HG03108 (cell line): ENCODE data around the gene ELF4.

Source experiments
- ATAC-seq: cut with Tn5 transposase; IDR thresholded peaks from one replicate; pipeline ENCODE4 v1.9.1; 2021; ENCODE audit warnings: moderate library complexity; ENCODE audit not compliant: unreplicated experiment

Gene ELF4

DNA sequence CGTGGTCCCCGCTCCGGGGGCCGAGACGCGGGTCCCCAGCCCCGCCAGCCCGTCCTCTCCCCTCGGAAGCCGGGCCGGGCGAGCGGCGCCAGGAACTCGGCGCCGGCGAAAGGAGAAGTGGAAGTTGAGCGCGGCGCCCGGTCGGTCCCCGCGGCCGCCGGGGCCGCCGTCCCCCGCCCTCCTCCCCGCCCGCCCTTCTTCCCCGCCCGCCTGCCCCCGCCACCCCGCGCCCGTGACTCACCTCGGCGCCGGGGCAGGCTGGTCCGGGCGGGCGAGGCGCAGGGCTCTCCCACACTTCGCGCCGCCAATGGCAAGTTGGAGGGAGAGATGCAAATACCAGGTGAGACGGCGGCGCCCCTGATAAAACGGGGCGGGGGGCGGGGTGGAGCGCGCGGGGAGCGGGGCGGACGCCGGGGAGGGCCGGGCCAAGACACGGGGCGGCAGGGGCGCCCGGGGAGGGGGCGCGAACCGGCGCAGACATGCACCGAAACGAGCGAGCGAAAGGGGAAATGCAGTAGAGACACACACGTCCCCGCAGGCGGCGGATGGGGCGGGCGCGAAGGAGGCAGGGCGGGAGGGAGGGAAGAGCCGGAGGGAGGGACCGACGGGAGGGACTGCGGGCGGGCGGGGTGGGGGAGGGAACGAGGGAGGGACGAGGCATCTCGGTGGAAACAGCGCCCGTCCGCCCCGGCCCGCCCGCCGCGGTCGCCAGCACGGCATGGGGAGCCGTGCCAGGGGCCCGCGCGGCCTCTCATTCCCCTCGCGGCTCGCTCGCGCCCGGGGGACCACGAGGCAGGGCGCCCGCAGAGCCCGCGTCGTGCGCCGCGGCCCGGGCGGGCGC lies at the start of gene ELF4:
Gene ELF4 (minus strand): TSS at position 119 of the 841 bp plus-strand sequence. CDS start 29,167 bp downstream, outside the sequence.
- peak; percentile 31 for ATAC-seq

DNA sequence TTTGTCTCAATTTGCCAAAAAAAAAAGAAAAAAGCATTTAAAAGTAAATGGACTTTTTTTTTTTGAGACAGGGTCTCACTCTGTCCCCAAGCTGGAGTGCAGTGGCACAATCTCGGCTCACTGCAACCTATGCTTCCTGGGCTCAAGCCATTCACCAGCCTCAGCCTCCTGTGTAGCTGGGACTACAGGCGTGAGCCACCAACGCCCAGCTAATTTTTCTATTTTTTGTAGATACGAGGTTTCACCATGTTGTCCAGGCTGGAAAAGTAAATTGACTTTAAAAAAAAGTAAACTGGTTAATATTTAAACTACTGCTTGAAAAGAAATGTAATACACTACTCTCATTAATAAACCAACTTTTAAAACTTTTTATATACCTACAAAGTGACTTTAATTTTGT lies 49.5 kb upstream of the ELF4 start:
- no peak for ATAC-seq

DNA sequence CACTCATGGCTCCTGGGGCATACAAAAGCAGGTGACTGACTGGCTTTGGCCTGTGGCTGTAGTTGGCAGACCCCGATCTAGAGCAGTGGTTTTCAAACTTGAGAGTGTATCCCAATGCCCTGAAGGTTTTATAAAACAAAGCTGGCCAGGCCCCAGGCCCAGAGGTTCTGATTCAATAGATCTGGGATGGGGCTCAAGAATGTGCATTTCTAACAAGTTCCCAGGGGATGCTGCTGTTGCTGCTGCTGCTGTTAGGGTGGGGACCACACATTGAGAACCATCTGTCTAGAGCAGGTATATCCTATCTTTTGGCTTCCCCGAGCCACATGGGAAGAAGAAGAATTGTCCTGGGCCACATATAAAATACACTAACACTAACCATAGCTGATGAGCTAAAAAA lies 48.0 kb upstream of the ELF4 start:
- ATAC-seq = no peak

- no peak for ATAC-seq
Measured at GRCh38 chrX:130155564-130155963, 45.3 kb upstream of the ELF4 start.

DNA sequence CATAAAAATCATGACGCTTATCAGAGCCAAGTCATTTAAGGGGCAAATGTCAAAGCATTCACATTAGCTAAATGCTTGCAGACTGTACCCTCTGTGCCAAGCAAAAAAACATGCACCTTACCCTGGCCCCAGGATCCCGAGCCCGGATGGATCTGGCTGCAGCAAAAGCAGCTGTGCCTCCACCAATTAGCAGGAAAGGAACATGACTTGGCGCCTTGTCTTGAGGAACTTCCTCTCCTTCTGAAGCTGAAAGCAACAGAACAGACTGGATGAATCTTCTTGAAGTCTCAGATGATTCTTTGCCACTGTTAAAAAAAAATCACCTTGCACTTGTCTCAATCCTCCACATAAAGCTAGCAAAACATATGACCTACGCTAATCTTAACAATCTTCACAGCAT lies 37.3 kb upstream of the ELF4 start:
- no peak for ATAC-seq

- ATAC-seq = no peak
Measured at GRCh38 chrX:130145123-130145522, 34.8 kb upstream of the ELF4 start.

- no peak for ATAC-seq
Measured at GRCh38 chrX:130144509-130144908, 34.2 kb upstream of the ELF4 start.

DNA sequence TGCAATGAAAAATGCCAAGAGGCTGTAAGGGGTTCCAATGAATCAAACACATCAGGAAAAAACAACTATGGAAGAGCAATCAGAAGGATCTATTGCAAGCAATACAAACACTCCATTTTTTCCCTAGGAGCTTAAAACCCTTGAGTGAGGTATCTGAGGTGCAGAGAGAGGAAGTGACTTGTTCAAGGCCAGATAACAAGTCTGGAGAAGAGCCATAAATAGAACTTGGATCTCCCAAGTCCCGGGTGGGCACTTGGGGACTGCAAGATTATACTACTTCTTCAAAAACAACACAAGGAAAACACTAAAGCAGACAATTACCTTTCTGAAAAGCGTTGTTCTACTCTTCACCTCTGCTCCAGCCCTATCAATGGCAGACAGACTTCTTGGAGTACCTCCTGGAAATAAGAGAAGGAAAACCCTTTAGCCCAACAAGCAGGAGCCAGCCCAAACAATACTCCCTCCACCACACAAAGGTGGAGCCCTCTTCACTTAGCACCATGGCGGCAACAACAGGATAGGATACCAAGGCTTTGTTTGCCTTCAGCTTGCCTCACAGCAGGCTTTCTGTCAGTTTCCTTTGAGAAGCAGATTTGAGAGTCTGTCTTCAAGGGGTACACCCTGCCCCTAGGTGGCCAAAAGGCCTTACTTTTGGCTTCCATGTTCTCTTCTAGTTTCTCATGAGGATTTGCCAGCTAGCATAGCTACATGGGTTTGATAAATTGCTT lies 29.3 kb upstream of the ELF4 start:
- ATAC-seq = no peak

- ATAC-seq = no peak
Measured at GRCh38 chrX:130136961-130137360, 26.7 kb upstream of the ELF4 start.

GRCh38 chrX:130136496-130136895 lies 26.2 kb upstream of the ELF4 start:
- ATAC-seq = no peak

- ATAC-seq = no peak
Measured at GRCh38 chrX:130130990-130131389, 20.7 kb upstream of the ELF4 start.

DNA sequence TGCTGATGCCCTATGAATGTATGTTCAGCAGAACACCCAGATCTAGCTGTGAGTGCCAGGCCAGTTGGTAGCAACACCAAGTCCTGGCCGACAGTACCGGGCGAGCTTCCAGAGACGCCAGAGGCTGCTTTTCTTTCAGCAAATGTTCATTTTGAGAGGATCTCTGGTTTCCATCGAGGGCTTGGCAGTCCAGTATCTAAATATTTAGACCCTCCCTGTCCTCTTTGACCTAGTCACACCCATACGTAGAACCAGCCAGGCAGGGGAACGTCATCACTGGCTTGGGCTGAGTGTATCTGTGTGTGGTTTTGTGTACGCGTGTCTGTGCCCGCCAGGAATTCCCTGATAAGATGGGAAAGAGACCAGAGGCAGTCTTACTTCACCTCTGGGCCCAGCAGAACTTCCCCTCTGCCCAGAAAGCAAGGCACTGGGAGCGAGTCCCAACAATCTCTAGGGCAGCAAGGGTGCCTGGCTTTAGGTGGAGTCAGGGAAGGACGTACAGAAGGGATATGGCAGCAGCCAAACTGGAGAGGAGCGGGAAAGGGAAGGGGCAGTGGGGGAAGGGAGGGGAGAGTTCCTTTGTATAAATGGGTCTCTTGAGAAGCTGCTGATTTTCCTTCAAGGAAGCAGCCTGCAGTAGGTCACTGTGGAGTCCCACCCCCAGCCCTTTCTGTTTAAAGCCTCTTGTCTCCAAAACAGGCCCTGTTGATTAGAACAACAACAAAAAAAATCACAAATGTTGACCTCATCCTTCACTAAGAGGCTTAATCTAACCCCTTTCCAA lies 15.0 kb upstream of the ELF4 start:
- ATAC-seq = no peak

DNA sequence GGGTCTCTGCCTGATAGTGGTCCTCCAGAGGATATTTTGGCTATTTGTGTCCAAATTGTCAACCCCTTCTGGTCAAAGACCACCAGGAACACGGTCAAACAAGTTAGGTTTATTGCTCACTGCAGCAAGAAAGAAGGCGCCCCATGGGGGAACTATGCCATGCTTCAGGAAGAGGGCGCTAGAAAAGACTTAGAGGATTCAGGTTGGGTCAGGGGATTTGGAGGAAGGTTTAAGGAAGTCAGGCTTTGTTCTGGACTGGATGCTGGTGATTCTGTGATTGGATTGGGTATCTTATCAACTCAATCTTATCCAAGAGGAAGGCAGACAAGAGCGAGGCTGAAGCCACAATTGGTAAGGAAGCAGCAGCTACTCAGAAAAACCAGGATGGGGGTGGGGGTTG lies 14.3 kb upstream of the ELF4 start:
- no peak for ATAC-seq

- ATAC-seq = no peak
Measured at GRCh38 chrX:130121505-130121800, 11.2 kb upstream of the ELF4 start.

DNA sequence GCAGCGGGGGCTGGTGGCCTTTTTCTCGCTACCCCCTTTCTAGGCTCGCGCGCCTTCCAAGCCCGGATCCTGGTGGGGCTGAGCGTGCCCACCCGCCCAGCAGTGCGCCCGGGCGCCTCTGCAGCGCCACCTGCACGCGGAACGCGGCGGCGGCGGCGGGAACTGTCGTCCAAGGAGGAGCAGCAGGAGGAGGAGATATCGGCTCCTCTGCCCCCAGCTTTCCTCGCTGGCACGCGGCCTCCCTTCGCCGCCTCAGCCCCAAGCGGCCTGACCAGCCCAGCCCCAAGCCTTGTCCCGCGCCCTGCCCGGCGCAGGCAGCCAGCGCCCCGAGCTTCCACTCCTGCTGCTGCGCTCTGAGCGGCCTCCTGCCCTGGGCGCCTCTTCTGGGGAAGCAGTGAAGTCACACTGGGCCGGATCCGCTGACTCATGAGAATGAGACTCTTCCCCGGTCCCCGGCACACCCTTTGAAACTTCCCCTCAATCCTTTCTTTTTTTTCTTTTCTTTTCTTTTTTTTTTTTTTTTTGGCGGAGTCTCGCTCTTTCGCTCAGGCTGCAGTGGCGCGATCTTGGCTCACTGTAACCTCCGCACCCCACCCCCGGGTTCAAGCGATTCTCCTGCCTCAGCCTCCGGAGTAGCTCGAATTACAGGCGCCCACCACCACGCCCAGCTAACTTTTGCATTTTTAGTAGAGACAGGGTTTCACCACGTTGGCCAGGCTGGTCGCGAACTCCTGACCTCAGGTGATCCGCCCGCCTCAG lies 10.6 kb upstream of the ELF4 start:
- peak; percentile 53 for ATAC-seq

GRCh38 chrX:130120321-130120731 lies 10.0 kb upstream of the ELF4 start:
- peak; percentile 30 for ATAC-seq

DNA sequence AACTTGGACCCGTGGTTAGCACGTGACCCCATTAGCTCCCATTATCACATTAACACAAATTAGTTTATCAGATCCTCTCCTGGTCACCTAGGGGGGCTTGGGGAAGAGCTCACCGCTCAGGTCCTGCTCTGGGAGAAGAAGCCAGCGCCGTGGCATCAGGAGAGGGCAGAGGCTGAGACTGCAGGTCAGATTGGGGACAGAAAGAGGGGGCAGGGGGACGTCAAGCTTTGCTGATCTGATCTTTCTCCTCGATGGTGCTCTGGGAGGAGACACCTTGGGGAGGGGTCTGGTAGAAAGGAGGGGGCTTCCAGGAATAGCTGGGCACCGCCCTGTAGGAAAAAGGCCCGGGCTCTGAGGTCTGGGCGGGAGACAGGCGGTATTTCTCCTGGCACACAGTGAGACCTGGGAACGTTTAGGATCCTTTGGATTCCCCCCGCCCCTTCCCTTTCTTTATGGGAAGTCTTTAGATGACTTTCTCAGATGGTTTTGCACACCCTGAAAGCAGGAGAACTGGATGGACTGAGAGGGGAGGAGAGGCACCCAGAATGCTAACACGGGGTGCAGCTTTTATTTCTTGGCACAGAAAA lies 9.1 kb upstream of the ELF4 start:
- no peak for ATAC-seq

DNA sequence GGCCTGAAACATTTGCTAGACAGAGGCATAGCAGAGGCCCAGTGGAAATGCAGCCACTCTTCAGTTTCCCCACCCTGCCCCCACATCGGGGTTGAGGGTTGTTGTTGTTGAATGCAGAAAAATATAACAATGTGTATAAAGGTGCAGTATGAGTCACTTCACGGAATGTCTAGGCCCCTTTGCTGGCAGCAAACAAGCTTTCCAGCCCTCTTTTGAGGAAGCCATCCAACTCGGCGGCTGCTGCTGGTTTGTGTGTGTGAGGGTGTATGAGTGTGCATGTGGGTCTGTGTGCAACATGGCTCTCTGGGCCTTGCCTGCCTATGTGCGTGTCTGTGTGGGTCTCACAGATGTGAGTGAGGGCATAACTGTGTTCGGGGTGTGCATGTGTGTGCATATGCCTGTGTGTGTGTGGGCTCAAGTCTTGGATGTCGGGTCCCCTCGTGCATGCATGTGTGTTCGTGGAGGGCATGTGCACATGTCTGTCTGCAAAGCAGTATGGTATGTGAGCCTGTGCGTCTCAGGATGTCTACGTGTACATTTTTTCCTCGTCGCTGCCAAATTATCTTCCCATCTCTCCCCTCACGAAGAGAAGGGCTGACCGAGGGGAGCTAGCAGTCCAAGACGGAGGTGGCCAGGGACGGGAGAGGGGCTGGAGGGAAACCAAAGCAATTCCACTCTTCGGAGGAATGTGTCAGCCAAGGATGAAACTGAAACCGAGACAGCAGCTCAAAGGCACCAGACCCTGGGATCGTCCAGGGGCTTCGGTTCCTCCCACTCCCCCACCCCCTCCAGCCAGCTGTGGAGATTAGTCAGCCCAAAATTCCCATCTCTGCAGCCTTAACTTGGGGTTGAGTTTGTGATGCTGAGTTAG lies 8.4 kb upstream of the ELF4 start:
- no peak for ATAC-seq

DNA sequence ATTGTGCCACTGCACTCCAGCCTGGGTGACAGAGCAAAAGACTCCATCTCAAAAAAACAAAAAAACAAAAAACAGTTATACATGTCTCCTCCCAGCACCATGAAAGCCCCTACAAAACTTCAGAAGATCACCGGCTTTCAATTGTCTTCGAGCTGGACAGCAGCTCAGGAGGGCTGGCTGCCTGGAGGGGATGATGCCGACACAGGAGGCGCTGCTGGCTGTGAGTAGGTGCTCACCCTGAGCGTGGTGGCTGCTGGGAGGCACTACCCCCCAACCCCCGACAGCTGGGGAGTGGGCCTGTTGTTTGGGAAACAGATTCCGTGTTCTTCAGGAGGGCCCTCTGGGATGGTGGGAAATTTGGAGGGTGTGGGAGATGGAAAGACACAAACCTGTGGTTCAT lies 6.9 kb upstream of the ELF4 start:
- ATAC-seq = no peak
